ENCODE data around the gene KIF26B.

DNA sequence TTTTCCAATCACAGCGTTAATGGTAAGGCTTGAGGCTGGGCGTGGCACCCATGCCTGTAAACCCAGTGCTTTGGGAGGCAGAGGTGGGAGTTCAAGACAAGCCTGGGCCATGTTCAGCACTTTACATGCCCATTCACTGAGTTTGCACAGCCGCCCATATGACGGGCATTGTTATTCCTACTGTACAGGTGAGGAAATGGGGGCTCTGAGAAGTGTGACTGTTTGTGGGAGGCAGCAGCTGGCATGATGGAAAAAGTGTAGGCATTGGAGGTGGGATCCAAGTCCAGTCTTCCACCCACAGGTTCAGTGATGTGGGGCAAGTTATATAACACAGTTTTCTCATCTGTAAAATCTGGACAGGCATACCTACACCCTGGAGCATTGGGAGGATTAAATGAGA is 445.9 kb downstream of the KIF26B start:
- TF ChIP-seq, protein P1, sequence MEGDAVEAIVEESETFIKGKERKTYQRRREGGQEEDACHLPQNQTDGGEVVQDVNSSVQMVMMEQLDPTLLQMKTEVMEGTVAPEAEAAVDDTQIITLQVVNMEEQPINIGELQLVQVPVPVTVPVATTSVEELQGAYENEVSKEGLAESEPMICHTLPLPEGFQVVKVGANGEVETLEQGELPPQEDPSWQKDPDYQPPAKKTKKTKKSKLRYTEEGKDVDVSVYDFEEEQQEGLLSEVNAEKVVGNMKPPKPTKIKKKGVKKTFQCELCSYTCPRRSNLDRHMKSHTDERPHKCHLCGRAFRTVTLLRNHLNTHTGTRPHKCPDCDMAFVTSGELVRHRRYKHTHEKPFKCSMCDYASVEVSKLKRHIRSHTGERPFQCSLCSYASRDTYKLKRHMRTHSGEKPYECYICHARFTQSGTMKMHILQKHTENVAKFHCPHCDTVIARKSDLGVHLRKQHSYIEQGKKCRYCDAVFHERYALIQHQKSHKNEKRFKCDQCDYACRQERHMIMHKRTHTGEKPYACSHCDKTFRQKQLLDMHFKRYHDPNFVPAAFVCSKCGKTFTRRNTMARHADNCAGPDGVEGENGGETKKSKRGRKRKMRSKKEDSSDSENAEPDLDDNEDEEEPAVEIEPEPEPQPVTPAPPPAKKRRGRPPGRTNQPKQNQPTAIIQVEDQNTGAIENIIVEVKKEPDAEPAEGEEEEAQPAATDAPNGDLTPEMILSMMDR (IDR thresholded peaks at IDR 0.05; ENCODE audit: low read length): no peak
- TF ChIP-seq EZH2 (IDR thresholded peaks at IDR 0.05; ENCODE audit: borderline replicate concordance, low read length): no peak
